ENCODE results near the gene PPP2R2C.

PPP2R2C gene

DNA sequence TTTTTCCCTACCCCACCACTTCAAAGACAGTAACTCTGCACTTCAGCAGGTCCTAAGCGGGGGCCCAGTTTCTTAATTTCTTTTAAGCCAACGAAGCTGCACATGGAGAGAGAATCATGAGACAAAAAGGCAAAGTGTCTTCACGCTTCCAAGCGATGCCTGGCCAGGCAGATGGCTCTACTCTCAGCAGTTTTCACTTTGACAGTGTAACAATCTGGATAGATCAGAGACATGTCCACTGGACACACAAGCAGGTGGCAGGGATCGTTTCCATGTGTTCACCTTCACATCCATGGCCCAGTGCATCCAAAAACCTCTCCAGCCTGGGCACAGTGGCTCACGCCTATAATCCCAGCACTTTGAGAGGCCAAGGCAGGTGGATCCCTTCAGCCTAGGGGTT lies 27.8 kb downstream of the PPP2R2C start:
- H3K27me3 ChIP-seq (ENCODE audit: insufficient read depth, poor library complexity, severe bottlenecking) = no peaks in the 10 kb centered on the region
- H3K36me3 ChIP-seq (ENCODE audit: low read depth) = no peaks in the 10 kb centered on the region
- no peak overlapping the region for H3K27ac ChIP-seq (ENCODE audit: poor library complexity, severe bottlenecking)
- DNase-seq (ENCODE audit: low spot score) (peak; percentile 12), ATAC-seq (ENCODE audit: low read depth) (no peak)
- H3K4me1 ChIP-seq (ENCODE audit: insufficient read depth, poor library complexity, severe bottlenecking) = no peaks in the 10 kb centered on the region
- TF ChIP-seq, protein P1, sequence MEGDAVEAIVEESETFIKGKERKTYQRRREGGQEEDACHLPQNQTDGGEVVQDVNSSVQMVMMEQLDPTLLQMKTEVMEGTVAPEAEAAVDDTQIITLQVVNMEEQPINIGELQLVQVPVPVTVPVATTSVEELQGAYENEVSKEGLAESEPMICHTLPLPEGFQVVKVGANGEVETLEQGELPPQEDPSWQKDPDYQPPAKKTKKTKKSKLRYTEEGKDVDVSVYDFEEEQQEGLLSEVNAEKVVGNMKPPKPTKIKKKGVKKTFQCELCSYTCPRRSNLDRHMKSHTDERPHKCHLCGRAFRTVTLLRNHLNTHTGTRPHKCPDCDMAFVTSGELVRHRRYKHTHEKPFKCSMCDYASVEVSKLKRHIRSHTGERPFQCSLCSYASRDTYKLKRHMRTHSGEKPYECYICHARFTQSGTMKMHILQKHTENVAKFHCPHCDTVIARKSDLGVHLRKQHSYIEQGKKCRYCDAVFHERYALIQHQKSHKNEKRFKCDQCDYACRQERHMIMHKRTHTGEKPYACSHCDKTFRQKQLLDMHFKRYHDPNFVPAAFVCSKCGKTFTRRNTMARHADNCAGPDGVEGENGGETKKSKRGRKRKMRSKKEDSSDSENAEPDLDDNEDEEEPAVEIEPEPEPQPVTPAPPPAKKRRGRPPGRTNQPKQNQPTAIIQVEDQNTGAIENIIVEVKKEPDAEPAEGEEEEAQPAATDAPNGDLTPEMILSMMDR (IDR thresholded peaks at IDR 0.05; ENCODE audit: poor library complexity, severe bottlenecking) = no peak
- no peak overlapping the region for H3K4me3 ChIP-seq (ENCODE audit: severe bottlenecking)
- no peaks in the 10 kb centered on the region for H3K9me3 ChIP-seq (ENCODE audit: severe bottlenecking)

DNA sequence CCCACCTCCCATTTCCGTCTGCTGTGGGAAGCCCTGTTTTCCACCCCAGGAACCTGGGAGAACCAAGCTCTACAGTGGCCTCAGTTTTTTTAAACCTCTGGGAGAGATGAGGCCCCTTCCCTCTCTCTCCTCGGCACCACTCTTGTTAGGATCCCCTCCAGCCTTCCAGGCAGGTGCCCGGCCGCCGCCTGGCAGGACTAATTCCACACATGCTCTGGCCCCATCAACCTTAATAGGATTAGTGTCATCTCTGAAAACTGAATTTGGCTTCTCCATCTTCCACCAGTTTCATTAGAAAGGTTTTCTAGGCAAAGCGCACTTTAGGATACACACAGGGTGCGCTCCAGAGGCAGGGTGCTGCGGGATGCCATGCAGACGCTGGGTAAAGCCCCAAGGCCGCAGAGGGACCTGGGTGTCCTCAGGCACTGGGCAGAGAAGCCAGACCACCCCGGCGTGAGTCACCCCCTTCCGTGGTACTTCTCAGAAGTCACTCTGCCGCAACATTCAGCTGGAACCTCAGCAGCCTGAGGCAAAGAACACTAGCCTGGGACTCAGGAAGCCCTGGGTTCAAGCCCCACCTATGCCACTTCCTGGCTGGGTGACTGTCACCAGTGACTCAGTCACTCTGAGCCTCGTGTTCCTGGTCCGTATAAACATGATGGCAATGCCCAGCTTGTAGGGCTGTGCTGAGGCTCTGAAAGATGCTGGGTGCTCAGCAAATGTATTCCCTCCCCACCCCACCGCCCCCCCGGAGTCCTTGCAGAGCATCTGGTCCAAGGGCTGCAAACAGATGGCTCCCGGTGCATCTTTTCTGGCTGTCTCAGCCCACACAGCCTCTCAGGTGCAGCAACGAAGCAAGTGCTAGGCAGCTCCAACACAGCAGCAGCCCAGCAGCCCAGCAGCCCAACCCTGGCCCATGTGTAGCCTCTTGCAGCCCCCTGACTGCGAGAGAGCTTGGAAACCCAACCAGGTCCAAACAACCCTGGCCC lies 29.1 kb downstream of the PPP2R2C start:
- H3K27me3 ChIP-seq (ENCODE audit: insufficient read depth, poor library complexity, severe bottlenecking) = no peaks in the 10 kb centered on the region
- no peaks in the 10 kb centered on the region for H3K9me3 ChIP-seq (ENCODE audit: severe bottlenecking)
- no peak overlapping the region for H3K4me3 ChIP-seq (ENCODE audit: severe bottlenecking)
- ATAC-seq (ENCODE audit: low read depth) = no peak
- no peaks in the 10 kb centered on the region for H3K4me1 ChIP-seq (ENCODE audit: insufficient read depth, poor library complexity, severe bottlenecking)
- no peaks in the 10 kb centered on the region for H3K36me3 ChIP-seq (ENCODE audit: low read depth)
- no peak overlapping the region for H3K27ac ChIP-seq (ENCODE audit: poor library complexity, severe bottlenecking)
- peak; percentile 53 for DNase-seq (ENCODE audit: low spot score)
- TF ChIP-seq, protein P1 (IDR thresholded peaks at IDR 0.05; ENCODE audit: poor library complexity, severe bottlenecking) = no peak

DNA sequence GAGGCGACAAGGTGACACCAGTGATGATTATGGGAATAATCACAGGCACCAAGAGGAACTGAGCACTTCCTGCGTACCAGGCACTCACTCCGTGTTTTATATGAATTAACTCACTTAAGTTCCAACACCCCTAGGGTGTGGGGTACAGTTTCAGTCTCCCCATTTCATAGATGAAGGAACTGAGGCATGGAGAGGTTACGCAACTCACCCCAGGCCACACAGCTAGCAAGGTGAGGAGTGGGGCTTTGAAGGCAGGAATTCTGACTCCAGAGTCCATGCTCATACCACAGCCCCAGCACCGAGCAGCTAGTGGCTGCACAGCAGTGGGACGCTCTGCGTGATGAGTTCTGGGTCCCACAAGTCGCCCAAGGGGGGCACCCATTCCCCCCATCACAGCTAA lies 29.9 kb downstream of the PPP2R2C start:
- no peak for ATAC-seq (ENCODE audit: low read depth)
- Histone ChIP-seq H3K36me3 (ENCODE audit: low read depth) (no peaks in the 10 kb centered on the region), H3K27me3 (ENCODE audit: insufficient read depth, poor library complexity, severe bottlenecking) (no peaks in the 10 kb centered on the region)

DNA sequence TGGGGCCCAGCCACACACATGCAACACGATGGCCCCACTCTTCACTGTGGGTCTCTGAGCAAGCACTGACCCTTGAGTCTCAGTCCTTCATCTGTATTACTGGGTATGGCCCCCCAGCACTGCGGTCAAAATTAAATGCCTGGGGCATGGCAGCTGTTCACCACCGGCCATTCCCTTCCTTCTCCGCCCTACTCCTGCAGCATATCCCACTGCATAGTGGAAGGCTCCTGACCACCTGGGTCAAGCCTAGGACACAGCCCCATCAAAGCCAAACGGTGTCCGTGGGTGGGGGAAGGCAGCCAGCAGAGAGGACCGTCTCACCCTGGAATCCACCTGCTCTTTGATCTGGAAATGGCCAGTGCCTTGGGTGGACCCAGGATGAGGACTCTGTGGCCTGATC lies 30.7 kb downstream of the PPP2R2C start:
- TF ChIP-seq, protein P1 (IDR thresholded peaks at IDR 0.05; ENCODE audit: poor library complexity, severe bottlenecking) = no peak

More for the DNA sequence above, 29.9 kb downstream of the PPP2R2C start:
- Histone ChIP-seq H3K9me3 (ENCODE audit: severe bottlenecking) (no peaks in the 10 kb centered on the region), H3K4me3 (ENCODE audit: severe bottlenecking) (no peak overlapping the region), H3K4me1 (ENCODE audit: insufficient read depth, poor library complexity, severe bottlenecking) (no peaks in the 10 kb centered on the region), H3K27ac (ENCODE audit: poor library complexity, severe bottlenecking) (no peak overlapping the region)
- TF ChIP-seq, protein P1 (IDR thresholded peaks at IDR 0.05; ENCODE audit: poor library complexity, severe bottlenecking) = no peak
- no peak for DNase-seq (ENCODE audit: low spot score)

DNA sequence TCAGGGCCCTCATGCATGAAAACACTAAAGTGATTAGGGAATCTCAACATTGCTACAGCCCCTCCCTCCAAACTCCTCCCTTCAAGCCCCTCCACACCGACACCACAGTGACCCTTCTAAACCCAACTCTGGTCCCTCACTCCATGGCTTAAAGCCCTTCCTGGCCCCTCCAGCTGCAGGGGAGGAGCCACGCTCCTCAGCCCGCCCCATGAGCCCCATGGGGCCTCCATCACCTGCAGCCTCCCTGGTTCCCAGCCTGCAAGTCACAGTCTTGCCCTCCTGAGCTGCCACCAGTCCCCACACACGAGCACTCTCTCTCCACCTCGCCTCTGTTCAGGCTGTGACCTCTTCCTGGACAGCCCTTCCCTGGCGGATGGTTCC lies 31.2 kb downstream of the PPP2R2C start:
- no peak for ATAC-seq (ENCODE audit: low read depth)
- H3K36me3 ChIP-seq (ENCODE audit: low read depth) = no peaks in the 10 kb centered on the region
- DNase-seq (ENCODE audit: low spot score) = peak; percentile 22
- TF ChIP-seq, protein P1 (IDR thresholded peaks at IDR 0.05; ENCODE audit: poor library complexity, severe bottlenecking) = no peak
- no peak overlapping the region for H3K4me3 ChIP-seq (ENCODE audit: severe bottlenecking)
- H3K27me3 ChIP-seq (ENCODE audit: insufficient read depth, poor library complexity, severe bottlenecking) = no peaks in the 10 kb centered on the region
- no peaks in the 10 kb centered on the region for H3K4me1 ChIP-seq (ENCODE audit: insufficient read depth, poor library complexity, severe bottlenecking)
- H3K27ac ChIP-seq (ENCODE audit: poor library complexity, severe bottlenecking) = no peak overlapping the region
- no peaks in the 10 kb centered on the region for H3K9me3 ChIP-seq (ENCODE audit: severe bottlenecking)

More for the DNA sequence above, 30.7 kb downstream of the PPP2R2C start:
- DNase-seq (ENCODE audit: low spot score) (peak; percentile 26), ATAC-seq (ENCODE audit: low read depth) (no peak)
- Histone ChIP-seq H3K9me3 (ENCODE audit: severe bottlenecking) (no peaks in the 10 kb centered on the region), H3K36me3 (ENCODE audit: low read depth) (no peaks in the 10 kb centered on the region), H3K4me1 (ENCODE audit: insufficient read depth, poor library complexity, severe bottlenecking) (no peaks in the 10 kb centered on the region), H3K27me3 (ENCODE audit: insufficient read depth, poor library complexity, severe bottlenecking) (no peaks in the 10 kb centered on the region), H3K27ac (ENCODE audit: poor library complexity, severe bottlenecking) (no peak overlapping the region), H3K4me3 (ENCODE audit: severe bottlenecking) (no peak overlapping the region)
